Measurements from ENCODE around the gene DDX41.
"Not testable (repeated sequence)": the region's sequence is repeated elsewhere in the genome, so short reads cannot be mapped to it uniquely, and the experiment has no call there.

DDX41 gene

GRCh38 chr5:177516601-177517568 is at the start of gene DDX41:
Gene DDX41, minus strand, starts transcription at chr5:177516961. Its CDS starts 16 bp downstream, at chr5:177516945.
- peak; percentile 96 to 97 for DNase-seq

GRCh38 chr5:177565046-177565445 is 48.3 kb upstream of the DDX41 start:
- no peak for DNase-seq

GRCh38 chr5:177559446-177559941 is 42.7 kb upstream of the DDX41 start:
- not testable (repeated sequence) for DNase-seq

GRCh38 chr5:177557796-177558195 is 41.0 kb upstream of the DDX41 start:
- no peak for DNase-seq

- peak in 1 of 2 donors; percentile 50 for DNase-seq
Observed at GRCh38 chr5:177557041-177557647, 40.4 kb upstream of the DDX41 start.

GRCh38 chr5:177555665-177556064 is 38.9 kb upstream of the DDX41 start:
- no peak for DNase-seq

GRCh38 chr5:177555228-177555627 is 38.5 kb upstream of the DDX41 start:
- DNase-seq: no peak

- DNase-seq: peak; percentile 94 to 96
Observed at GRCh38 chr5:177554474-177555111, 37.8 kb upstream of the DDX41 start, which contains the start of gene FAM193B. Gene FAM193B, minus strand, starts transcription at chr5:177554563. Its CDS starts 105 bp downstream, at chr5:177554458.

GRCh38 chr5:177553671-177554429 is 37.1 kb upstream of the DDX41 start:
- peak in 1 of 2 donors; percentile 36 for DNase-seq

- DNase-seq: no peak
Observed at GRCh38 chr5:177552839-177553455, 36.2 kb upstream of the DDX41 start.

- DNase-seq: no peak
Observed at GRCh38 chr5:177550122-177550521, 33.4 kb upstream of the DDX41 start.

- no peak for DNase-seq
Observed at GRCh38 chr5:177548495-177548894, 31.7 kb upstream of the DDX41 start.

GRCh38 chr5:177547736-177548135 is 31.0 kb upstream of the DDX41 start:
- DNase-seq: no peak

GRCh38 chr5:177546258-177546741 is 29.5 kb upstream of the DDX41 start:
- peak in 1 of 2 donors; percentile 17 for DNase-seq

GRCh38 chr5:177545487-177546257 is 28.9 kb upstream of the DDX41 start:
- DNase-seq: peak in 1 of 2 donors; percentile 37

GRCh38 chr5:177542816-177543465 is 26.2 kb upstream of the DDX41 start:
- DNase-seq: no peak

GRCh38 chr5:177540438-177540837 is 23.7 kb upstream of the DDX41 start:
- no peak for DNase-seq

GRCh38 chr5:177539411-177539810 is 22.6 kb upstream of the DDX41 start:
- DNase-seq: no peak

- DNase-seq: no peak
Observed at GRCh38 chr5:177538876-177539275, 22.1 kb upstream of the DDX41 start.

All from CD4-positive, alpha-beta T cell treated with Interferon alpha-2 for 1 hour (primary cell).